GM18909 (cell line): ENCODE data around the gene HRK.

Experiments
- ATAC-seq: cut with Tn5 transposase; IDR thresholded peaks from one replicate; pipeline ENCODE4 v1.9.1; 2021; ENCODE audit warnings: mild to moderate bottlenecking; ENCODE audit not compliant: unreplicated experiment, poor library complexity

The HRK gene

DNA sequence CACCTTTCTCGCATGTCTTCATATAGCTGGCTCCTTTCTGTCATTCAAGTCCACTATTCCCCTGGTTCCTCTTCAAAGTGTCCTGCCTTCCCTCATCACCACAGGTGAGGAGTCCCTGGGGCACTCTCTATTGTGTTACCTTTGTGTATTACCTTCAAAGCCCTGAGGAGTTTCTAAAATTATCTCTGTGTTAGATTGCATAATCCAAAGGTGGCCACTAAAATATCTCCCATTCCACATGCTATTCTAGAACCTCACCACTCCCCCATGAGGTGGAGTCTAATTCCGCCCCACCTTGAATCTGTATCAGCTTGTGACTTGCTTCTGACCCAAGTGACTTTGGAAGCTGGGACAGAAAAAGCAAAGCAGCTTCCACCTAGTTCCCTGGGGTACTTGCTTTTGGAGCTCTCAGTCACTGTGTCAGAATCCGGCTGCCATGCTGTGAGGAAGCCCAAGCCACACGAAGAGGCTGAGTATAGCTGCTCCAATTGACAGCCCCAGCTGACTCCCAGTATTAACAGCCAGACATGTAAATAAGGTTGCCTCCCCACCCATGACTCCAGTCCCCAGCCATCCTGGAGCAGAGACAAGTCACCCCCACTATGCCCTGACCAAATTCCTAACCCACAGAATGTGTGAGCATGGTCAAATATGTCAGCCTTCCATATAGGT, 6.8 kb downstream of the HRK start:
- ATAC-seq = no peak

DNA sequence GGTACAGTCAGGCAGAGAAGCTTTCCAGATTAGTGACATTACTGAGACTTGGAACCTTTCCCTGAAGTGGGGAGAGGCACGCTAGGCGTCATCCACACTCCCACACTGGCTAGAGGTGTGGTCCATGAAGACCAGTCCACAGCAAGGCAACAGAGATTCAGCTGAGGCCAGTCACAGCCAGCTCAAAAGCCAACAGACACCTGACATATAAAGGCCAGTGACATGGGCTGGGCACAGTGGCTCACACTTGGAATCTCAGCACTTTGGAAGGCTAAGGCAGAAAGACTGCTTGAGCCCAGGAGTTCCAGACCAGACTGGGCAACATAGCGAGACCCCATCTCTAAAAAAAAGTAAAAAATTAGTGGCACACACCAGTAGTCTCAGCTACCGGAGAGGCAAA, 10.9 kb downstream of the HRK start:
- no peak for ATAC-seq

DNA sequence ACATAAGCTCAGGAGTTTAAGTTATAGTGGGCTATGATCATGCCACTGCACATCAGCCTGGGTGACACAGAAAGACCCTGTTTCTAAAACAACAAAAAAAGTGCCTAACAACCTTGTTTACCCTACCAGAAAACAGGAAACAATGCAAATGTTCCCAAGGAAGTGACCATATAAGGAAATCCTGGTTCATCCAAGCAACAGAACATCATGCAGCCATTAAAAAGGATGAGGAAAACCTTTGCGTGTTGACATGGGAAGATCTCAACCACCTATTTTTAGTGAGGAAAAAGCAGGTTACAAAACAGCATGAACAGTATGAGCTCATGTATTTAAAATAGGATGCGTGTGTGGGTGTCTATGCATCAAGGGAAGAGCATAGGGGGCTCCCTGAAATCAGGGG, 13.7 kb downstream of the HRK start:
- no peak for ATAC-seq

DNA sequence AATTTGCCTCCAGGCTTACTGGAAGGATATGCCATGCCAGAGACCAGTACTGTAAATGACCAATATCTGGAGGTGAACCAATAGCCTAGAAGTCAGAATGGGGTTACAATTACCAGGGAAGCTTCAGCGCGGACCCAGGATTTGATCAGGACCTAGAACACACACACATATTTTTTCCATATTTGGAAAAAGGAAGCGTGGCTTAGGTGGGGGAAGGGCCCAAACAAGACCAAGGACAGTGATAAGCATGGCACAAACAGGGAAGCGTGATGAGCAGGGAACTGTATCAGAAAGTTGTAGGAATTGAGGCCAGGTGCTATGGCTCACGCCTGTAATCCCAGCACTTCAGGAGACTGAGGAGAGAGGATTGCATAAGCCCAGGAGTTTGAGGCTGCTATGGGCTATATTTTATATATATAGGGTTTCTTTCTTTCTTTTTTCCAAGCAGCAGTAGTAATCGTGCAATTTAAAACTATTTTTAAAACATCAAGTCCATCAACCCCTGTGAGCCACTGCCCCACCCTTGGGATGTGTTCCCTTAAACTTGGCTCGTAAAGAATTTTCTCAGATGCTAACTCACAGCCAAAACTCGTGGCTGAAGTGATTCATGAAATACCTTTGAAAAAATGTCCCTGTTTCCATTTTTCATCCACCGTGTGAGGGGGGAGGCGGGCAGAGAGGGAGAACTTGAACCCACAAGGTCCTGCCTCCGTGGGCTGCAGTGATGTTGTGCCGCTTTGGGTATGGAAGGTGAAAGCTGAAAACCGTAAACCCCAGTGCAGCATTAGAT, 16.7 kb downstream of the HRK start:
- no peak for ATAC-seq

DNA sequence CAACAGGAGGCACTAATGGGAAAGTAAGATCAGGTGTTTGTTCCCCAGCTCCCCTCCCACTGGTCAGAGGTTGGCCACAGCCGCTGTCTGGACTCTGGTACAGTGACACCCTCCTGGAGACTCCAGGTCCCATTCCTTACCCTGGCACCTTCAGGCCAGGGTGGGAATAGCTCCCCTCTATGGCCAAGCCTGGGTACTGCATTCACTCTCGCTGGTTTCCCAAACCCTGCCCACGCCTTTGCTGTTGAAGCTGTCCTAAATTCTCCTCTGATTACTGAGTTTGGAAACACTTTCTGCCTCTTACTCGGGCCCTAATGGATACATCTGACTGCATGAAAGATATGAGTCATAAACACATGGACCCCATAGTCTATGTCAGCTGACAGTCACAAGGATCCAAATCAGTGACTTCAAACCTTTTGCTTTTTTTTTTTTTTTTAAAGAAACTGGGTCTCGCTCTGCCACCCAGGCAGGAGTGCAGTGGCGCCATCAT, 17.9 kb downstream of the HRK start:
- no peak for ATAC-seq

DNA sequence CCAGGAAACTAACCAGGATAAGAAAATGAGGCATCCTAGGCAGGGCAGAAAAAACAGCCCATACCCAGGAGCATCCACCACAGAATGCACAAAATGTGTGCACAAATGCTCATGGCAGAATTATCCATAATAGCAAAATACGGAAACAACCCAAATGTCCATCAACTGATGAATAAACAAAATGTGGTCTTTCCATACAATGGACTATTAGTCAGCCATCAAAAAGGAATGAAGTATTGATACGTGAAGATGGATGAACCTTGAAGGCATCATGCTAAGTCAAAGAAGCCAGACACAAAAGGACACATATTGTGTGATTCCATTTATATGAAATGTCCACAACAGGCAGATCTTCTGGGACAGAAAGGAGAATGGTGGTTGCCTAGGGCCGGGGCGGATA, 19.1 kb downstream of the HRK start:
- no peak for ATAC-seq

DNA sequence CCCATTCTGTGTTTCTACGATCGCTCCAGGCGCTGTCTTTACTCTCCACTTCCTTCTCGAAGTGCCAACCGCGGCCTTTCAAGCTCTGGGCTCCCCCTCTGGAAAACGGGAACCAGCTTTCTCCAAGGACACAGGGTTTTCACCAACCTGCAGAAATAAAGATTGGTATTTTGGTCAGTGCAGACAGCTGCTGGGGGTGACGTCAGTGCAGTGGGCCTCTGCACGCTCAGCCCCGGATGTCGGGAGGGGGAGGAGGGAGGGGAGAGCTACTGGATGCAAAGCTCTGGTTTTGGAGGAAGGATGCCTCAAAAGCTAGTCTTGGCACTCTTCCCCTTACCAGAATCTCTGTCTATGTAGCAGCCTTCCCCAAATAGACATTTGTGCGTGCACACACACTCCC, 19.9 kb downstream of the HRK start:
- ATAC-seq = peak; percentile 82

DNA sequence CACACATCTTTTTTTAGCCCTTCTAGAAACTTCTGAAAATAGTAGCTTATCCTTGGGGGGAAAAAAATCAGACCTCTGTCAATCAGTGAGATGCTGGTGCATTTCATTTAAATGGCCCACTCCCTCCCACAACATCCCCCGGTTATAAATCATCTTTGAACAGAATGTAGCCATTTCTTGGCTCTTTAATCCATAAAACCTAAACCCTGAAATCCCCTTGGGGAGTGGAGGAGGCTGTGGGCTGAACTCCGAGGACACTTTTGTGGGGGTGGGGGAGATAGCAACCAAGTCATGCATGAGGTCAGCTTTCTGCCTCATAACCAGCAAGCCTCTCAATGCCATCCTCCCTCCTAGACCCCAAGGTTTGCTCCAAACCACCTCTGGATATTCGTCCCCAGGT, 21.0 kb downstream of the HRK start:
- no peak for ATAC-seq

DNA sequence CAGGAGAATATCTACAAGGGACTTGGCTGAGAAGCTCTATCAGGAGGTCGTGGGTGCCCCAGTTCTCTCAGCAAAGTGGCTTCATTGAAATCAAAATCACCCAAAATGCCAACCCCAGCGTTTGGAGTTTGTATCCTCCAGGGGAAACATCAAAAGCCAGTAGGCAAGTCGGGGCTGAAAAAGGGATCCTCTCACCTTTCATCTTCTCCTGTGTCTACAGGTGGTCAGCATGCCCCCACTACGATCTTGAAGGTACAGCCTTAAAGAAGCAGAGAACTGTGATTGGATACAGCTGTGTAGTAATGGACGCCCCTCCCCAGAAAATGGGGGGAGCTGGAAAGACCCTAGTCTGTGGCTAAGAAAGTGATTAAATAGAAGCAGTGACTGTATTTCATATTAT, 22.2 kb downstream of the HRK start:
- ATAC-seq = no peak

DNA sequence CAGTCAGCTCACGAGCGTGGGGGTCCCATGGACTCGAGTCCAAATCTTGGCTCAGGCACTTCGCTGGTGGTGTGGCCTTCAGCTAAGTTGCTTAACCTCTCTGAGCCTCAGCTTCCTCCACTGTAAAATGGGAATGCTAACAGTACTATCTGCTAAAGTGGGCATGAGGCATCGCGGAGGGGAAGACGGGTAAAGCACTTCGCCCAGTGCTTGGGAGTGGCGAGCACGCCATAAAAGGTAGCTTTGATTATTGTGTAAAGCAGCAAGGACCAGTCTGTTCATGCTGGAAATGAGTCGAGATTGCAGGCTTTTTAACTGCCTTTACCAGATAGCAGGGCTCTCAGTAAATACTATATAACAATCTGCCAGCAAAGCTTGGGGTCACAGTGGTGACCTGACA, 24.5 kb downstream of the HRK start:
- ATAC-seq = no peak

DNA sequence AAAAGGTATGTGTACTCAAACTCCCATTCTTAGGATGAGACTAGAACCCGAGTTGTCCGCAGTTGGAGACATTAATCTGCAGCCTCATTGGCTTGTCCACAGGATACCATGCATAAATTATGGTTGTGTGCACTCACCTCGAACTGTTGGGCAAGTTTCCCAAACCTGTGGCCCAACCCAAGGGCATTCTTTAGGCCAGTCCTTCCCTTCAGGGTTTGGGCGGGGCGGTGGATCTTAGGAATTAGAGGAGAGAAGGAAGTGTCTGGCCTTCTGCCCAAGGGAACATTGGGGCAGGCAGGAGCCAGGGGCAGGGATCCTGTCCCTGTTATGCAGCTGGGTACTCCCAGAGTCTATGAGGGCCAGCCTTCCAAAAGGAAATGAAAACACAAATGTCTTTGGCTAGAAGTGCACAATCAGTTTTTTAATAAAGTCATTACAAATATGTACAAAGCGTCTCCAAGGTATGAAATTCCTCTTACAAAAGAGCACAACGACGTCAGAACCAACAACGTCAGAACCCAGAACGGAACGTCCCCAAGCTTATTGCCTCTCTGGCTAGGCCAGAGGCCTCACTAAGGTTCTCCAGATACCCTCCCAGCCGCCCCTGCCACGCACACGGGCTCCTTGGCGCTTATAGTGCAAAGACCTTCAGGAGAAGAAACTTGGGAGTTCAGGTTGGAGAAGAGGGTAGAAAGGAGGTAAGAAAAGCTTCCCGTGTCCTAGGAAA, 25.3 kb downstream of the HRK start:
- no peak for ATAC-seq

DNA sequence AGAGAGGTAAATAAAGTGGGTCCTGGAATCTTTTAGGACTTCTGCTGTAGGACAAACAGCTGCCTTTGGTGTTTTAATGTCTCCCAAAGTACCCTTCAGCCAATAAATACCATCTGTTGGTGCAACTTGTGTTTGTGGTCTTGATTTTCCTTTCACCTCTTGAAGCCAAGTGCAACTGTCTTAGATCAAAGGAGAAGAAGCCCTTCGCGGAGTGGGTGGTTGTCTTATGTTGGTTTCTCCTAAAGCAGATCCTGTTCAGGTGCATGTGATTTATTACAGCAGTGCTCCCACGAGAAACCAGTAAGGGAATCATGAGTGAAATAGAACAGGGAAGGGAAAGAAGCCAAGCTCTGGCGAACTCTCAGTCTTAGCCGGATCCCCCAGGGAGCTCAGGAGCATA, 27.7 kb downstream of the HRK start:
- no peak for ATAC-seq

DNA sequence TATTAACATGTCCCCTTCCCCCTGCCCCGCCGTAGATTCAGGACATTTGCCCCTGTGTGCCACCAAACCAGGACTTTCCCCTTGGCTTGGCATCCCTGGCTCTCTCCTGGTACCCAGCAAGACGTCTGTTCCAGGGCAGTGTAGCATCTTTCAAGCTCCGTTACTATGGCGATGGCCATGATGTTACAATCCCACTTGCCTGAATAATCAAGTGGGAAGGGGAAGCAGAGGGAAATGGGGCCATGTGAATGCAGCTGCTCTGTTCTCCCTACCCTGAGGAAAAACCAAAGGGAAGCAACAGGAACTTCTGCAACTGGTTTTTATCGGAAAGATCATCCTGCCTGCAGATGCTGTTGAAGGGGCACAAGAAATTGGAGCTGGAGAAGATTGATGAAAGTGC, 28.9 kb downstream of the HRK start:
- ATAC-seq = no peak

DNA sequence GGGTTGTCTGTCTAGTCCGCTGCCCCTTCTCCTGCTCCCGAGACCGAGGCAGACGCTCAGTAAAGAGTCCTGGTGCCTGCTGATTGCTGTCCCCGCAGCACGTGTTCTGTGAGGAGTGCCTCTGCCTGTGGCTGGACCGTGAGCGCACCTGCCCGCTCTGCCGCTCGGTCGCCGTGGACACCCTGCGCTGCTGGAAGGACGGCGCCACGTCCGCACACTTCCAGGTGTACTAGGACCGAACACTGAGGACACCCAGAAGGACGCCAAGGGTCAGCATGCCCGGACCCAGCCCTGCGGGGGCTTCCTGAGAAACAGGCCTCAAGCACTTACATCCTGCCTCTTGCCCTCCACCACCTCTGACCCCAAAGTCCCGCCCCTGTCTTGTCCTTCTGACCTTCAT, 32.0 kb downstream of the HRK start:
- ATAC-seq = no peak

DNA sequence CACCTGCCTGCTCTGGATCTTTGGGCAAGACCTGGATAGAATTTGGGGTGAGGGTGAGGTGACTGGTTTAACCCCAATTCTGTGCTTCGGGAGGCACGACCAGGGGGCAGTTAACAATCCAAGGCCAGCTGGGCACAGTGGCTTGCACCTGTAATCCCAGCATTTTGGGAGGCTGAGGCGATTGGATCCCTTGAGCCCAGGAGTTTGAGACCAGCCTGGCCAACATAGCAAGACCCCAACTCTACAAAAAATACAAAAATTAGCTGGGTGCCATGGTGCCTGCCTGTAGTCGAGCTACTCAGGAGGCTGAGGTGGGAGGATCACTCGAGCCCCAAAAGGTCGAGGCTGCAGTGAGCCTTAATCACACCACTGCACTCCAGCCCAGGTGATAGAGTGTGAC, 38.2 kb downstream of the HRK start:
- no peak for ATAC-seq

DNA sequence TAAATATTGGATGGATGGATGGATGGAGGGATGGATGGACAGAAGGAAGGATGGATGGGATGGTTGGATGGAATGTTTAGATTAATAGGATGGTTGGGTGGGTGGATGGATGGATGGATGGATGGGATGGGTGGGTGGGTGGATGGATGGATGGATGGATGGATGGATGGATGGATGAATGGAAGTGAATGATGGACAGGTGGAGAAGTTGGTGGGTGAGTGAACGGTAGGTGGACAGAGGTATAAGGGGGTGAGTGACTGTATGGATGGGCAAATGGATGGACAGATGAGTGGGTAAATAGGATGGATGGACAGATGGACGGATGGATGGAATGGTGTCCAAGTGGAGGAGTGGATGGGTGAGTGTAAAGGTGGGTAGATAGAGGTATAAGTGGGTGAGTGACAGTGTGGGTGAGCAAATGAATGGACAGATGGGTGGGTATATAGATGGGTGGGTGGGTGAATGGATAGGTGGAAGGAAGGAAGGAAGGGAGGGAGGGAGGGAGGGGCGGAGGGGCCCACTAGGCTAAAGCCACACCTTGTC, 41.9 kb downstream of the HRK start:
- ATAC-seq = no peak

DNA sequence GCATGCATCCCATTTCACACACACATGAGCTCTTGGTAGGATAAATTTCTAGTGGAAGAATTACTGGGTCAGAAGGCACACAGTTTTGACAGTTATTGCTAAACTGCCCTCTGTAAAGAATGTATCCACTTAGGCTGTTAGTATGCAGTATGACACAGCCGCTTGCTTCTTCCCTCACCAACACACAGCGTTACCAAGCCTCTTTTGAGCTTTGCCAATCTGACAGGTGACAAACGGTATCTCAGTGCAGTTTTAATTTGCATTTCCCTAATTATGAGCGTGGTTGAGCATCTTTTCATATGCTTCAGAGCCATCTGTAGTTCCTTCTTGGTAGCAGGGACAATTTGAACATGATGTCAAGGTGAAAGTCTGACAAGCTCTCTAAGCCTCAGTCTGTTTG, 42.9 kb downstream of the HRK start:
- ATAC-seq = no peak

DNA sequence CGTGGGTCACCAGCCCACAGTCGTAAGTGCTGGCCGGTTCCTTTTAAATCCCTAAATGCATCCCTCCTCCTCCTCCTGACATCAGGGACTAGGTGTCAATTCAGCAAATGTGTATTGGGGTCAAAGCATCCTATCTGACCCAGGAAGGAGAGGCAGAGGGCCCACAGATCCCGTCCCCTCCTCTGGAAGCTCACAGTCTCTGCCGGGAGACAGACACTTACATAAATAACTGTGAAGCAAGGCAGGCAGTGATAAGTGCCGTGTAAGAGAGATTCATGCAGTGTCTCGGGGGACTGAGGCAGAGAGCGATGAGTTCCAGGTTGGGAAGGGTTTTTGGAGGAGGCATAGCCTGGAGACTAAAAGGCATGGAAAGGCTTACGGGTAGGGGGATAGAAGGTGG, 44.1 kb downstream of the HRK start:
- ATAC-seq = no peak

DNA sequence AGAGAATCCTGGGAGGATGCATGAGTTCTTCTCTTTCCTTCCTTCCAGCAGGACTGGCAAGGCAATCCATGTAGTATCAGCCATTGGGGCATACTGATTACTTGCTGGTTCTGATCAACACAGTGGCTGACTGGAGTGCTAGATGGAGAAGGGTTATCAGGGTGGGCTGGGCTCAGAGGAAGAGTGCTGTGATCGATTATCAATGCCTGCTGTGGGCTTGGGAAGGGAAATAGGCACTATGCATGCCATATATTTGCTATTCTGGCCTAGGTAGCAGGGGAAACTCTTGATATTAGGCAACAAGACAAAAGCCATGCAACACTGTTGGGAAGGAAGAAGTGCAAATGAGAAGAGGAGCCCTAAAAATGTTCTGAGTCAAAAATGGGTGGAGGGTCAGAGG, 45.8 kb downstream of the HRK start:
- ATAC-seq = no peak

DNA sequence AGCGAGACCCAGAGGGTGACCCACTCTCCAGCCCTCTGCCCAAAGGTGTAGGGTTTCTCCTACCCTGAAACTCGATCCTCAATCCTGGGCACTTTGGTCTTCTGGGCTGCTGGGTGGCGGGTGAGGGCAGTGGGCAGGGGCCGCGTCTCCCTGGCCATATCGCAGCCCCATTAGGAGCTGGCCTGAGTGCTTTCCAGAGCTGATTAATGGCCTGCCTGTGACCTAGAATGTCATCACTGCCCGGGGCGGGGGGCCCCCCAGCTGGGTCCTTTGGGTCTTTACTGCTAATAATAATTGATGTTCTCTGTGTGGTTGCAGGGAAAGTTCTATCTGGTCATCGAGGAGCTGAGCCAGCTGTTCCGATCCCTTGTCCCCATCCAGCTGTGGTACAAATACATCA, 47.8 kb downstream of the HRK start:
- ATAC-seq = no peak

DNA sequence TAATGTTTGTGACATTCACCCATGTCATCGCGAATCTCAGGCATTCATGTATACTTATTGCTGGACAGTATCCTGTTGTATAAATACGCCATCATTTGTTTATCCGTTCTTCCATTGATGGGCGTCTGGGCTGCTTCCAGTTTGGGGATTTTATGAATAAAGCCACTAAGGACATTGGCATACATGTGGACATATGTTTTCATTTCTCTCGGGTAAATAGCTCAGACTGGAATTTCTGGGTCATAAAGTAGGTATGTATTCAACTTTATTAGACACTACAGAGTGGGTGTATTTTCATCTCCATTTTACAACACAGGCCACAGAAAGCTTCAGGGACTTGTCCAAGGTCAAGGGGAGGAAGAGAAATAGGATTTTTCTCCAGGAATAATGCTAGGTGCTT, 48.9 kb downstream of the HRK start:
- no peak for ATAC-seq
